Glutamatergic neuron (in vitro differentiated cells): ENCODE results near the gene PCSK7. TPM values are rescaled to one million over a fixed set of nuclear protein-coding genes. Genes with fewer than 3 reads are reported as not detected.

Source experiments
- DNase-seq: peaks from one replicate; pipeline ENCODE4 v3.0.0; 2022
- H3K27ac Mint-ChIP-seq: one replicate; pipeline ENCODE4 v1.8.0; 2020; ENCODE audit warnings: mild to moderate bottlenecking, mixed read lengths, inconsistent platforms; ENCODE audit not compliant: unreplicated experiment
- H3K27me3 Mint-ChIP-seq: one replicate; pipeline ENCODE4 v1.8.0; 2020; ENCODE audit warnings: mild to moderate bottlenecking, moderate library complexity, mixed read lengths, inconsistent platforms; ENCODE audit not compliant: unreplicated experiment
- H3K36me3 Mint-ChIP-seq: one replicate; pipeline ENCODE4 v1.8.0; 2020; ENCODE audit warnings: mild to moderate bottlenecking, mixed read lengths, inconsistent platforms; ENCODE audit not compliant: unreplicated experiment
- H3K4me1 Mint-ChIP-seq: one replicate; pipeline ENCODE4 v1.8.0; 2020; ENCODE audit warnings: mild to moderate bottlenecking, low read depth, mixed read lengths, inconsistent platforms; ENCODE audit not compliant: unreplicated experiment
- H3K4me3 Mint-ChIP-seq: one replicate; pipeline ENCODE4 v1.8.0; 2020; ENCODE audit warnings: mild to moderate bottlenecking, mixed read lengths, inconsistent platforms; ENCODE audit not compliant: unreplicated experiment
- H3K9me3 Mint-ChIP-seq: one replicate; pipeline ENCODE4 v1.8.0; 2020; ENCODE audit warnings: mild to moderate bottlenecking, moderate library complexity, mixed read lengths, inconsistent platforms; ENCODE audit not compliant: unreplicated experiment
- total RNA-seq: library from RNA; stranded (reverse); fragmentation: NEBNext Ultra II Directional; extraction: Animal tissue kit (Norgen Biotek cat#: 25700); gene quantifications from one replicate; pipeline ENCODE4 v1.2.1, GENCODE V29; 2021; ENCODE audit not compliant: unreplicated experiment
- TF ChIP-seq, protein P1 (sequence below): fragments of 200-600 bp; sonication (generic); IDR thresholded peaks from one replicate; pipeline ENCODE4 v1.5.0; 2021; ENCODE audit not compliant: partially characterized antibody, unreplicated experiment

PCSK7 gene
- total RNA-seq, 1 donor from 2014 or later: 109 TPM

DNA sequence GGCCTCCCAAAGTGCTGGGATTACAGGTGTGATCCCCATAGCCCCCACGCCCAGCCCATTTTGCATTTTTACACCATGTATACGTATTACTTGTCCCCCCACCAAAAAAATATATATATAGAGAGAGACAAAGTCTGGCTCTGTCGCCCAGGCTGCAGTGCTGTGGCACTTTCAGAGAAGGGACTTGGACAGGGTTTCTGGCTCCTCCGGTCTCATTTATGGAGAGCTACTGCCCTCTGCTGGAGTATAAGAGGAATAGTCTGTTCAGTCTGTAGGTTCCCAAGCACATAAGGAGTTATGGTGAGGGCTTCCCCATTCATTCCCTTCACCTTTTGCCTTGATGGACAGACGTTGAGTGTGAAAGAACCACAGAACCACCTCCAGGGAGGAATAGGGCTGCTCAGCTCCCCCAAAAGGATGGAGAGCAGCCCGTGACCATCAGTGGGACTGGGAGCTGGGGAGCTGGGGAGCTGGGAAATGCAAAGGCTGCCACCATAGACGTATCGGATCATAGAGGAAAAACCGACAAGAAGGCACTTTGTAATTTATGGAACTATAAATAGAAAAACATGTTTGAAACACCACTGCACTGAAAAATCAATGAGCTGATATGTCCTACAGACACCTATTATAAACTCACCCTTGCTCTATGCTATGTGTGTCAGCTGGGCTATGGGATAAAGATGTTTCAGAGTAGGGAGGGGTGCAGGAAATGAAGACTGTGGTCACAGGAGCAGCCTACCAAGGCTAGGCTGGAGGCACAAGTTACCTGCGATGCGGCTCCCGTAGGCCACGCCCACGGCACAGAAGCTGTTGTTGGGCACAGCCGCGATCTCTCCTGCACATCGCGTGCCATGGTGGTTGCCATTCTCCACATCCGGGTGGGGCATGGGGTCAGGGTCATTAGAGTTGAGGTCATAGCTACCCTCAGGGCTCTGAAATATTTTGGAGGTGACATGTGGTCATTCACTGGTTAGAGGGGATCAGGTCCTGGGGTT is 5.2 kb downstream of the PCSK7 start:
- Mint-ChIP-seq H3K36me3 (no peaks in the 10 kb centered on the region), H3K27me3 (peaks cover 2% of the 10 kb centered on the region), H3K27ac (peak overlapping the region; percentile 46), H3K4me3 (no peak overlapping the region), H3K9me3 (peaks cover 4% of the 10 kb centered on the region), H3K4me1 (peaks cover 17% of the 10 kb centered on the region)
- TF ChIP-seq, protein P1, sequence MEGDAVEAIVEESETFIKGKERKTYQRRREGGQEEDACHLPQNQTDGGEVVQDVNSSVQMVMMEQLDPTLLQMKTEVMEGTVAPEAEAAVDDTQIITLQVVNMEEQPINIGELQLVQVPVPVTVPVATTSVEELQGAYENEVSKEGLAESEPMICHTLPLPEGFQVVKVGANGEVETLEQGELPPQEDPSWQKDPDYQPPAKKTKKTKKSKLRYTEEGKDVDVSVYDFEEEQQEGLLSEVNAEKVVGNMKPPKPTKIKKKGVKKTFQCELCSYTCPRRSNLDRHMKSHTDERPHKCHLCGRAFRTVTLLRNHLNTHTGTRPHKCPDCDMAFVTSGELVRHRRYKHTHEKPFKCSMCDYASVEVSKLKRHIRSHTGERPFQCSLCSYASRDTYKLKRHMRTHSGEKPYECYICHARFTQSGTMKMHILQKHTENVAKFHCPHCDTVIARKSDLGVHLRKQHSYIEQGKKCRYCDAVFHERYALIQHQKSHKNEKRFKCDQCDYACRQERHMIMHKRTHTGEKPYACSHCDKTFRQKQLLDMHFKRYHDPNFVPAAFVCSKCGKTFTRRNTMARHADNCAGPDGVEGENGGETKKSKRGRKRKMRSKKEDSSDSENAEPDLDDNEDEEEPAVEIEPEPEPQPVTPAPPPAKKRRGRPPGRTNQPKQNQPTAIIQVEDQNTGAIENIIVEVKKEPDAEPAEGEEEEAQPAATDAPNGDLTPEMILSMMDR: peak; percentile 77
- peak; percentile 42 for DNase-seq

DNA sequence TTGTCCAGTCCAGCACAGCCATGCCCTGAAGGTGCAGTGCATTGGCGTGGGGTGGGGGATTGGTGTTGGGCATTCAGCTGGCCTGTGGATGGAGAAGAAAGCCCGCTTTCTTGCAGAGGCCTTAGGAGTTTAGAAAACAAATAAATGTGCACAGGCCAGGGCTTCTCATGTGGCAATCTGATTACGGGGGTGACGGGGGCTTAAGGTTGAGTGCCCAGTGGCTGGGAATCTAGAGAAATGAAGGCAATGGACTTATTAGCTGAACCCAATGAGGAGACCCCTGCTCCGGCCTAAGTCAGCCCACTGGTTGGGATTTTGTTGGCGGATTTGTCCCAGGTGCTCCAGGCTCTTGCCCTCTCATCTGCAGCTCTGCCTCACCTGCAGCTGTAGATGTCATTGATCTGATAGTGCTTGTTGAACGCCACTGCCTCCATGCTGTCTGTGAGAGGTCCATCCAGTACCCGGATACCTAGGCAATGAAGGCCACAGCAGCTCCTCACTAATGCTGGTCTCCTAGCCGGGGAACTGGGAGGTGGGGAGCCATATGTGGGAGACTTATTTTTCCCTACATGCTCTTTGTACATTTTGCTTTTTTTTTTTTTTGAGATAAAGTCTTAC is 6.2 kb downstream of the PCSK7 start:
- Mint-ChIP-seq H3K27me3 (peaks cover 2% of the 10 kb centered on the region), H3K9me3 (peaks cover 1% of the 10 kb centered on the region)

DNA sequence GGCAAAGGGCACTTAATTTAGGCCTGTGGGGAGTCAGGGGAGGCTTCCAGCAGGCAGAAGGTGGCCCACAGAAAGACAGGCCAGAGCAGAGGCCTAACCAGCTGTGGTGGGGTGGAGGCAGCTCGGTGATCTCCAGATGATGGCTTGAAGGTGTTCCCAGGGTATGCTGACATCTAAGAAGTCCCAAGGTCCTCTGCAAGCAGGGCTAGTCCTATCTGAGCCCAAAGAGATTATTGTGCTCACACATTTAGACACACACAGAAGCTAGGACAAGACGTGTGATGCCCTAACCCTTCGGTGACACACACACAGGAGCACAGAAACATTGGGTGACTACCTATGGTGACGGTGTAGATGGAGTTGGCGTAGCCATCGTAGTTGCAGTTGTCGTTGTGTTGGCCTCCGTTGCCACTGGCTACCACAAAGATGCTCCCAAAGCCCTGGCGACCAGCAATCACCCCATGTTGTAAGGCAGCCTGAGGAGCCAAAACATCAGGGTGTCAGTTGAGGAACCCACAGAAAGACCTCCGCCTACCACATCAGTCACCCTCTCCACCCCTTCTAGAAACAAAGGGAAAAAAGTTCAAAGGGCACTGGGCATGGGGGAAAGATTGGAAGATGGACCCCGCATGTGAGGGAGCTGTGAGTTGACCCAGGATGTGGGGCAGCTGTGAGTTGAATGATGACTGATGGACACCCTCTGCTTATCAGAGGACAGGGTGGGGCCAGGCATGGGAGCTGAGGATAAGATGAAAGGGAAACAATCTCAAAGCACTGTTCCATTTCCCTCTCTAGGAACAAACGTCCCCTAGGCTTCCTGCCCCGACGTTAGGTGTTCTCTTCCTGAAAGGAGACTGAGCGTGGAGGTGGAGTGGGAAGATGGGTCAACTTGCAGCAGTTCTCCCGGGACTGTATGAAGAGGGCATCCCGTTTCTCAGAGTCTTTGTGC is 7.9 kb downstream of the PCSK7 start:
- TF ChIP-seq, protein P1: no peak
- Mint-ChIP-seq H3K4me1 (peaks cover 9% of the 10 kb centered on the region), H3K27ac (no peak overlapping the region), H3K9me3 (no peaks in the 10 kb centered on the region), H3K4me3 (no peak overlapping the region), H3K27me3 (peaks cover 2% of the 10 kb centered on the region), H3K36me3 (no peaks in the 10 kb centered on the region)
- no peak for DNase-seq

More for the DNA sequence above, 6.2 kb downstream of the PCSK7 start:
- Mint-ChIP-seq H3K4me1 (peaks cover 11% of the 10 kb centered on the region), H3K4me3 (no peak overlapping the region), H3K36me3 (no peaks in the 10 kb centered on the region), H3K27ac (no peak overlapping the region)
- no peak for DNase-seq
- TF ChIP-seq, protein P1: no peak

DNA sequence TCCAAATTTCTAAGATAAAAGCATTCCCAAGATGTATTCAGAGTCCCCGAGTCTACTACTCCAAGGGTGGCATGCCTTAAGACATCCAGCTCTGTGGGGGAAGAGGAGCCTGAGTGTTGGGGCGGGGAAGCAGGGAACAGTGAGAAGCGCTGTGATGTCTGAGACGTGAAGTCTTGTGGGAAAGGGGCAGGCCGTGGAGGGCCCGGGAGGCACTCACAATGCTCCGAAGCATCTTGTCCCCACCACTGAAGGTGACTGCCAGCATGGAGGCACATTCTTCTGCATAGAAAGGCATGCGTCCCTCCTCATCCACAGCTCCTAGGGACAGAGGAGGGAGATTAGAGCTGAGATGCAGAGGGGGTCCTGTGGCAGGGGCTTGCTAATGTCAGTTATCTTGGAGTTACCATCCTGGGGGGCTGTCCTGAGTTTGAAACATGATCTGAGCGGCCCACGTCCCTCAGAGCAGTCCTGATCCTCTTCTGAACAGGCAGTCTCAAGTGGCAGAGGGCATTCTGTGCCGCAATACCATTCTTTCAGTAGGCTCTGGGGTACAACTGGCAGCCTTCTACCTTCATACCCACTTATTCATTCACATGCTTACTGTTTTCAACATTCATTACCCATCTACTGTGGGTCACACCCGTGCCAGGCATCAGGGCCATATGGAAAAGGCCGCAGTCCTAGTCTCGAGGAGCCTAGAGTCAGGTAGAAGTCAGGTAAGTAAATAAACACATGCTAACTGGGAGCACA is 8.7 kb downstream of the PCSK7 start:
- Mint-ChIP-seq H3K9me3 (no peaks in the 10 kb centered on the region), H3K27me3 (peaks cover 2% of the 10 kb centered on the region), H3K36me3 (no peaks in the 10 kb centered on the region), H3K4me1 (peaks cover 9% of the 10 kb centered on the region), H3K27ac (no peak overlapping the region), H3K4me3 (no peak overlapping the region)
- TF ChIP-seq, protein P1: no peak
- DNase-seq: no peak
